Measurements from ENCODE around the gene PHF13. TPM values are rescaled to one million over a fixed set of nuclear protein-coding genes. Genes with fewer than 3 reads are reported as not detected.

The PHF13 gene
- total and polyA plus RNA-seq, 9 of the 15 experiments (the other 6 are each of a cell fraction or from before 2014, with no cell fraction given): 1.8 to 36.1 (median 11.7) TPM

- TF ChIP-seq, protein P1, sequence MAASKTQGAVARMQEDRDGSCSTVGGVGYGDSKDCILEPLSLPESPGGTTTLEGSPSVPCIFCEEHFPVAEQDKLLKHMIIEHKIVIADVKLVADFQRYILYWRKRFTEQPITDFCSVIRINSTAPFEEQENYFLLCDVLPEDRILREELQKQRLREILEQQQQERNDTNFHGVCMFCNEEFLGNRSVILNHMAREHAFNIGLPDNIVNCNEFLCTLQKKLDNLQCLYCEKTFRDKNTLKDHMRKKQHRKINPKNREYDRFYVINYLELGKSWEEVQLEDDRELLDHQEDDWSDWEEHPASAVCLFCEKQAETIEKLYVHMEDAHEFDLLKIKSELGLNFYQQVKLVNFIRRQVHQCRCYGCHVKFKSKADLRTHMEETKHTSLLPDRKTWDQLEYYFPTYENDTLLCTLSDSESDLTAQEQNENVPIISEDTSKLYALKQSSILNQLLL (CRISPR knock-in tag; IDR thresholded peaks at IDR 0.05; ENCODE audit: borderline replicate concordance): no peak
- TF ChIP-seq RBFOX2 (IDR thresholded peaks at IDR 0.05; ENCODE audit: low read depth, low read length) (peak; percentile 88), ZKSCAN3 (CRISPR knock-in tag; IDR thresholded peaks at IDR 0.05) (no peak), RB1 (IDR thresholded peaks at IDR 0.05; ENCODE audit: low read depth) (peak; percentile 89), CHD2 (IDR thresholded peaks at IDR 0.05; ENCODE audit: low read depth, low read length) (peak; percentile 79), ILK (tag; IDR thresholded peaks at IDR 0.05; ENCODE audit: borderline replicate concordance, low read depth) (no peak), RBM17 (IDR thresholded peaks at IDR 0.05; ENCODE audit: borderline replicate concordance, low read depth, low read length) (no peak), PTBP1 (IDR thresholded peaks at IDR 0.05; ENCODE audit: low read depth, low read length) (no peak), ZNF695 (CRISPR knock-in tag; IDR thresholded peaks at IDR 0.05) (no peak), NUFIP1 (IDR thresholded peaks at IDR 0.05; ENCODE audit: partially characterized antibody) (no peak), ZNF175 (CRISPR knock-in tag; IDR thresholded peaks at IDR 0.05; ENCODE audit: low read depth) (peak; percentile 80; the same call in 1 of the 2 replicates), ARHGAP35 (IDR thresholded peaks at IDR 0.05; ENCODE audit: partially characterized antibody) (no peak)
- TF ChIP-seq, protein P2, sequence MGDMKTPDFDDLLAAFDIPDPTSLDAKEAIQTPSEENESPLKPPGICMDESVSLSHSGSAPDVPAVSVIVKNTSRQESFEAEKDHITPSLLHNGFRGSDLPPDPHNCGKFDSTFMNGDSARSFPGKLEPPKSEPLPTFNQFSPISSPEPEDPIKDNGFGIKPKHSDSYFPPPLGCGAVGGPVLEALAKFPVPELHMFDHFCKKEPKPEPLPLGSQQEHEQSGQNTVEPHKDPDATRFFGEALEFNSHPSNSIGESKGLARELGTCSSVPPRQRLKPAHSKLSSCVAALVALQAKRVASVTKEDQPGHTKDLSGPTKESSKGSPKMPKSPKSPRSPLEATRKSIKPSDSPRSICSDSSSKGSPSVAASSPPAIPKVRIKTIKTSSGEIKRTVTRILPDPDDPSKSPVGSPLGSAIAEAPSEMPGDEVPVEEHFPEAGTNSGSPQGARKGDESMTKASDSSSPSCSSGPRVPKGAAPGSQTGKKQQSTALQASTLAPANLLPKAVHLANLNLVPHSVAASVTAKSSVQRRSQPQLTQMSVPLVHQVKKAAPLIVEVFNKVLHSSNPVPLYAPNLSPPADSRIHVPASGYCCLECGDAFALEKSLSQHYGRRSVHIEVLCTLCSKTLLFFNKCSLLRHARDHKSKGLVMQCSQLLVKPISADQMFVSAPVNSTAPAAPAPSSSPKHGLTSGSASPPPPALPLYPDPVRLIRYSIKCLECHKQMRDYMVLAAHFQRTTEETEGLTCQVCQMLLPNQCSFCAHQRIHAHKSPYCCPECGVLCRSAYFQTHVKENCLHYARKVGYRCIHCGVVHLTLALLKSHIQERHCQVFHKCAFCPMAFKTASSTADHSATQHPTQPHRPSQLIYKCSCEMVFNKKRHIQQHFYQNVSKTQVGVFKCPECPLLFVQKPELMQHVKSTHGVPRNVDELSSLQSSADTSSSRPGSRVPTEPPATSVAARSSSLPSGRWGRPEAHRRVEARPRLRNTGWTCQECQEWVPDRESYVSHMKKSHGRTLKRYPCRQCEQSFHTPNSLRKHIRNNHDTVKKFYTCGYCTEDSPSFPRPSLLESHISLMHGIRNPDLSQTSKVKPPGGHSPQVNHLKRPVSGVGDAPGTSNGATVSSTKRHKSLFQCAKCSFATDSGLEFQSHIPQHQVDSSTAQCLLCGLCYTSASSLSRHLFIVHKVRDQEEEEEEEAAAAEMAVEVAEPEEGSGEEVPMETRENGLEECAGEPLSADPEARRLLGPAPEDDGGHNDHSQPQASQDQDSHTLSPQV (IDR thresholded peaks at IDR 0.05): peak; percentile 82; the same call in 1 of the 2 replicates
These were observed at the start of gene PHF13 (continued) for GRCh38 chr1:6613361-6614018.

Data from K562 (cell line).